Osteoblast (primary cell): ENCODE results near the gene DNAJC10. TPM values are rescaled to one million over a fixed set of nuclear protein-coding genes. Genes with fewer than 3 reads are reported as not detected.

Experiments used
- DNase-seq: peaks from one replicate; pipeline ENCODE4 v3.0.0; 2011; ENCODE audit warnings: low spot score, mixed read lengths; ENCODE audit not compliant: insufficient read length; ENCODE audit errors: missing footprints
- H2AFZ ChIP-seq: 2 replicates; pipeline ENCODE4 v1.6.0; 2011; ENCODE audit warnings: mild to moderate bottlenecking, low read length
- H3K27ac ChIP-seq: 2 replicates; pipeline ENCODE4 v1.5.1; 2011; ENCODE audit warnings: mild to moderate bottlenecking, low read depth, low read length, moderate library complexity
- H3K27me3 ChIP-seq: 2 replicates; pipeline ENCODE4 v1.6.0; 2012; ENCODE audit warnings: mild to moderate bottlenecking, control low read depth, inconsistent platforms, low read length, moderate library complexity; ENCODE audit not compliant: insufficient read depth
- H3K36me3 ChIP-seq: 2 replicates; pipeline ENCODE4 v1.5.1; 2011; ENCODE audit warnings: mild to moderate bottlenecking, low read length, control low read depth, moderate library complexity; ENCODE audit not compliant: insufficient read depth
- H3K4me1 ChIP-seq: 2 replicates; pipeline ENCODE4 v1.5.1; 2011; ENCODE audit warnings: mild to moderate bottlenecking, low read length, control low read depth, moderate library complexity; ENCODE audit not compliant: insufficient read depth
- H3K4me2 ChIP-seq: 2 replicates; pipeline ENCODE4 v1.6.0; 2011; ENCODE audit warnings: mild to moderate bottlenecking, low read length; ENCODE audit not compliant: insufficient read depth
- H3K4me3 ChIP-seq: fragments of 200-600 bp; sonication (generic); 3 replicates; pipeline ENCODE4 v1.5.1; 2012; ENCODE audit warnings: mild to moderate bottlenecking, low read length, inconsistent platforms; ENCODE audit not compliant: insufficient read depth
- H3K79me2 ChIP-seq: 2 replicates; pipeline ENCODE4 v1.6.0; 2012; ENCODE audit warnings: mild to moderate bottlenecking, low read length, control low read depth, inconsistent platforms; ENCODE audit not compliant: insufficient read depth
- H3K9me3 ChIP-seq: 2 replicates; pipeline ENCODE4 v1.5.1; 2011; ENCODE audit warnings: low read depth, low read length, control low read depth
- H4K20me1 ChIP-seq: 2 replicates; pipeline ENCODE4 v1.6.0; 2012; ENCODE audit warnings: mild to moderate bottlenecking, low read length, control low read depth; ENCODE audit not compliant: insufficient read depth
- total RNA-seq: library from RNA; depleted of rRNA; stranded (reverse); fragments of >200 nt; gene quantifications from 2 replicates; pipeline ENCODE4 v1.2.3, GENCODE V29; 2012
- TF ChIP-seq, protein P1 (sequence below): IDR thresholded peaks from 2 replicates; pipeline ENCODE4 v1.5.1; 2011; ENCODE audit warnings: mild to moderate bottlenecking, low read depth, low read length, moderate library complexity; ENCODE audit errors: extremely low read depth

DNAJC10 gene
- total RNA-seq, 1 donor = 112 TPM

DNA sequence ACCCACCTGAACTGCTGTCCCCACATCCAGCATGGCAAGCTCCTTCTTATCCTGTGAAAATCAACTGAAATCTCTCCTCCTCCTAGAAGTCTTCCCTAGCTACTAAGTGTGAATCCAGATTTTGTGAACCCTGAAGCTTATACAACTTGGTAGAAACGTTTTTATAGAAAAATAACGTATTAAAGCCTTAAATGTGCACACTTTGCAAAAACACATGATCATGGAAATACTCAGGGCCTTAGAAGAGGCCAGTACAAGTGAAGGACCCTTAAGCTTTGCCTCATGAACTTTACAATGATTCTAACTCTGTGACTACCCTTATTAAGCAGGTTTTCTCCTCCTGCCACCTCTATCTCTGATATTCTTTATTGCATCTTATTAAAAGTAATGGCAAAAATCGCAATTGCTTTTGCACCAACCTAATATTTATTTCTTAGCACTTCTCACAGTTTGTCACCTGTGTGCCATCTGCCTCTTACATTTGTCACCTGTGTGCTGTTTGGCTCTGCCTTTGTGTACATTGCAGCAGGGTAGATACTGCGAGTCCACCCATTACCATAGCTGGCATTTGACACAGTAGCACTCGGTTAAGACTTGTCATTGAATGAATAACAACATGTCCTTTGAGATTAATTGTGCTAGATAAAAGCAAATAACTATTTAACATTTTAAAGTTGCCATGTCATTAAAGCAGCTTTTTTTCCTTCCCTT is 108.2 kb downstream of the DNAJC10 start:
- no peaks in the 10 kb centered on the region for H3K36me3 ChIP-seq
- H4K20me1 ChIP-seq = no peaks in the 10 kb centered on the region
- H3K4me1 ChIP-seq = no peaks in the 10 kb centered on the region
- TF ChIP-seq, protein P1, sequence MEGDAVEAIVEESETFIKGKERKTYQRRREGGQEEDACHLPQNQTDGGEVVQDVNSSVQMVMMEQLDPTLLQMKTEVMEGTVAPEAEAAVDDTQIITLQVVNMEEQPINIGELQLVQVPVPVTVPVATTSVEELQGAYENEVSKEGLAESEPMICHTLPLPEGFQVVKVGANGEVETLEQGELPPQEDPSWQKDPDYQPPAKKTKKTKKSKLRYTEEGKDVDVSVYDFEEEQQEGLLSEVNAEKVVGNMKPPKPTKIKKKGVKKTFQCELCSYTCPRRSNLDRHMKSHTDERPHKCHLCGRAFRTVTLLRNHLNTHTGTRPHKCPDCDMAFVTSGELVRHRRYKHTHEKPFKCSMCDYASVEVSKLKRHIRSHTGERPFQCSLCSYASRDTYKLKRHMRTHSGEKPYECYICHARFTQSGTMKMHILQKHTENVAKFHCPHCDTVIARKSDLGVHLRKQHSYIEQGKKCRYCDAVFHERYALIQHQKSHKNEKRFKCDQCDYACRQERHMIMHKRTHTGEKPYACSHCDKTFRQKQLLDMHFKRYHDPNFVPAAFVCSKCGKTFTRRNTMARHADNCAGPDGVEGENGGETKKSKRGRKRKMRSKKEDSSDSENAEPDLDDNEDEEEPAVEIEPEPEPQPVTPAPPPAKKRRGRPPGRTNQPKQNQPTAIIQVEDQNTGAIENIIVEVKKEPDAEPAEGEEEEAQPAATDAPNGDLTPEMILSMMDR = no peak
- H3K27me3 ChIP-seq = no peaks in the 10 kb centered on the region
- H3K79me2 ChIP-seq = no peaks in the 10 kb centered on the region
- H3K4me2 ChIP-seq = no peak overlapping the region
- no peaks in the 10 kb centered on the region for H3K9me3 ChIP-seq
- H3K27ac ChIP-seq = no peak overlapping the region
- no peak for DNase-seq
- H3K4me3 ChIP-seq = no peak overlapping the region
- H2AFZ ChIP-seq = no peak overlapping the region

DNA sequence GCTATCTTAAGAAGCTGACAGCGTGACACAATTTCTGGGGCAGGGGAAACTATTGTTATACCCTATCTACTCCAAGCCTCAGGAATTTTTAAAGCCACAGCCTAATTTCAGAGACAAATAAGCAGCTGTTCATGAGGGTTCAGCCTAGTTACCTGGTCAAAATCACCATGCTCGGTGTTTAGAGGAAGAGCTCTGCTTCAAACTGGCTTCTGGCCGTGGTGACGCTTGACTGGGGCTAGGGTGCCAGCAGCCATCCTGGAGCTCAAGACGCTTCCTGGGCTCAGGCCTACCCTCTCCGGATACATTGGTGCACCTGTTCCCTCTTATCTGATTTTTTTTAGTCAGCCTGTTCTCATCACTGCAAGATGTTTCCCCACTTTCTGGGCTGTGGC is 108.7 kb downstream of the DNAJC10 start:
- Histone ChIP-seq H3K4me3 (no peak overlapping the region), H3K4me1 (no peaks in the 10 kb centered on the region), H3K27me3 (no peaks in the 10 kb centered on the region), H3K27ac (no peak overlapping the region), H4K20me1 (no peaks in the 10 kb centered on the region), H3K4me2 (no peak overlapping the region), H3K9me3 (no peaks in the 10 kb centered on the region), H3K79me2 (no peaks in the 10 kb centered on the region), H2AFZ (no peak overlapping the region), H3K36me3 (no peaks in the 10 kb centered on the region)
- no peak for DNase-seq
- TF ChIP-seq, protein P1 = no peak

- H2AFZ ChIP-seq = no peak overlapping the region
- no peak overlapping the region for H3K27ac ChIP-seq
- no peak overlapping the region for H3K4me3 ChIP-seq
- no peaks in the 10 kb centered on the region for H3K4me1 ChIP-seq
- no peaks in the 10 kb centered on the region for H4K20me1 ChIP-seq
- H3K9me3 ChIP-seq = no peaks in the 10 kb centered on the region
- no peak overlapping the region for H3K4me2 ChIP-seq
- no peaks in the 10 kb centered on the region for H3K27me3 ChIP-seq
- TF ChIP-seq, protein P1 = no peak
- no peaks in the 10 kb centered on the region for H3K79me2 ChIP-seq
- no peak for DNase-seq
- no peaks in the 10 kb centered on the region for H3K36me3 ChIP-seq
Measured at GRCh38 chr2:182826064-182826463, 110.0 kb downstream of the DNAJC10 start.

- Histone ChIP-seq H3K4me1 (no peaks in the 10 kb centered on the region), H3K4me2 (no peak overlapping the region), H3K27me3 (no peaks in the 10 kb centered on the region), H3K27ac (no peak overlapping the region), H3K79me2 (no peaks in the 10 kb centered on the region), H3K9me3 (no peaks in the 10 kb centered on the region), H3K36me3 (no peaks in the 10 kb centered on the region), H4K20me1 (no peaks in the 10 kb centered on the region), H2AFZ (no peak overlapping the region), H3K4me3 (no peak overlapping the region)
- TF ChIP-seq, protein P1 = no peak
- no peak for DNase-seq
Measured at GRCh38 chr2:182826496-182826895, 110.4 kb downstream of the DNAJC10 start.
